ENCODE results near the gene CLEC2D. TPM values are rescaled to one million over a fixed set of nuclear protein-coding genes. Genes with fewer than 3 reads are reported as not detected.
"Not testable (repeated sequence)": the region's sequence is repeated elsewhere in the genome, so short reads cannot be mapped to it uniquely, and the experiment has no call there.

CLEC2D gene
- total RNA-seq, 6 donors from 2014 or later = 7.0 to 34.8 (median 12.2) TPM

DNA sequence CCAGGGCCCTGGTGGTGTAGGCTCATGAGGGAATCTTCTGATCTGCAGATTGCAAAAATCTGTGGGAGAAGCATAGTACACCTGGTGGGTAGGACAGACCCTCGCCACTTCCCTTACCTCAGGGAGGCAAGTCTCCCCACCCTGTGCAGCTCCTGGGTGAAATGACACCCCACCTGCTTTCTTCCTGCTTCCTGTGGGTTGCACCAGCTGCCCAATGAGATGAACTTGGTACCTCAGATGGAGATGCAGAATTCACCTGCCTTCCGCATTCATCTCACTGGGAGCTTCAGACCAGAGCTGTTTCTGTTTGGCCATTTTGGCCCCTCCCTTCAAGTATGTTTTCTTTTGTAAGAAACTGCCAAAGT is 4.7 kb downstream of the CLEC2D start:
- TF ChIP-seq, protein P1, sequence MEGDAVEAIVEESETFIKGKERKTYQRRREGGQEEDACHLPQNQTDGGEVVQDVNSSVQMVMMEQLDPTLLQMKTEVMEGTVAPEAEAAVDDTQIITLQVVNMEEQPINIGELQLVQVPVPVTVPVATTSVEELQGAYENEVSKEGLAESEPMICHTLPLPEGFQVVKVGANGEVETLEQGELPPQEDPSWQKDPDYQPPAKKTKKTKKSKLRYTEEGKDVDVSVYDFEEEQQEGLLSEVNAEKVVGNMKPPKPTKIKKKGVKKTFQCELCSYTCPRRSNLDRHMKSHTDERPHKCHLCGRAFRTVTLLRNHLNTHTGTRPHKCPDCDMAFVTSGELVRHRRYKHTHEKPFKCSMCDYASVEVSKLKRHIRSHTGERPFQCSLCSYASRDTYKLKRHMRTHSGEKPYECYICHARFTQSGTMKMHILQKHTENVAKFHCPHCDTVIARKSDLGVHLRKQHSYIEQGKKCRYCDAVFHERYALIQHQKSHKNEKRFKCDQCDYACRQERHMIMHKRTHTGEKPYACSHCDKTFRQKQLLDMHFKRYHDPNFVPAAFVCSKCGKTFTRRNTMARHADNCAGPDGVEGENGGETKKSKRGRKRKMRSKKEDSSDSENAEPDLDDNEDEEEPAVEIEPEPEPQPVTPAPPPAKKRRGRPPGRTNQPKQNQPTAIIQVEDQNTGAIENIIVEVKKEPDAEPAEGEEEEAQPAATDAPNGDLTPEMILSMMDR (IDR thresholded peaks at IDR 0.05) = no peak
- TF ChIP-seq EP300 (IDR thresholded peaks at IDR 0.05) = no peak
- no peak for TF ChIP-seq POLR2AphosphoS5 (IDR thresholded peaks at IDR 0.05)
- peak in 1 of 4 donors; percentile 30 for TF ChIP-seq POLR2A (IDR thresholded peaks at IDR 0.05)
- H3K27ac ChIP-seq = peak overlapping the region in 2 of 4 donors; percentile 24 to 66
- DNase-seq = no peak
- WGBS, 2 donors = 87 to 92% methylated on average over 2 of the region's 2 CpGs
- H3K4me3 ChIP-seq = no peak overlapping the region
- no peaks in the 10 kb centered on the region for H3K36me3 ChIP-seq
- H3K27me3 ChIP-seq = no peaks in the 10 kb centered on the region
- H3K4me1 ChIP-seq = peaks cover 0 to 19% (median 11%) of the 10 kb centered on the region in 4 donors
- no peaks in the 10 kb centered on the region for H3K9me3 ChIP-seq
- ATAC-seq (ENCODE audit: low FRiP score in 2 of 2) = no peak

DNA sequence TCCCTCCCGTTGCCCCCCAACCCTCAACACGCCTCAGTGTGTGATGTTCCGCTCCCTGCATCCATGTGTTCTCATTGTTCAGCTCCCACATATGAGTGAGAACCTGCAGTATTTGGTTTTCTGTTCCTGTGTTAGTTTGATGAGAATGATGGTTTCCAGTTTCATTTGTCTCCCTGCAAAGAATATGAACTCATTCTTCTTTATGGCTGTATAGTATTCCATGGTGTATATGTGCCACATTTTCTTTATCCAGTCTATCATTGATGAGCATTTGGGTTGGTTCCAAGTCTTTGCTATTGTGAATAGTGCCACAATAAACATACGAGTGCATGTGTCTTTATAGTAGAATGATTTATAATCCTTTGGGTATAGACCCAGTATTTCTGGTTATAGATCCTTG is 13.0 kb downstream of the CLEC2D start:
- WGBS, 2 donors = 94 to 96% methylated on average over 4 of the region's 4 CpGs
- ATAC-seq (ENCODE audit: low FRiP score in 2 of 2); H3K4me1 ChIP-seq: not testable (repeated sequence)

DNA sequence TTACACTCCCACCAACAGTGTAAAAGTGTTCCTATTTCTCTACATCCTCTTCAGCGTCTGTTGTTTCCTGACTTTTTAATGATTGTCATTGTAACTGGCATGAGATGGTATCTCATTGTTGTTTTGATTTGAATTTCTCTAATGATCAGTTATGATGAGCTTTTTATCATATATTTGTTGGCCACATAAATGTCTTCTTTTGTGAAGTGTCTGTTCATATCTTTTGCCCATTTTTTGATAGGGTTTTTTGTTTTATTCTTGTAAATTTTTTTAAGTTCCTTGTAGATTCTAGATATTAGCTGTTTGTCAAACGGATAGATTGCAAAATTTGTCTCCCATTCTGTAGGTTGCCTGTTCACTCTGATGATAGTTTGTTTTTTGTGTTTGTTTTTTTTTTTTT is 13.4 kb downstream of the CLEC2D start:
- not testable (repeated sequence) for H3K4me3 ChIP-seq; H3K27ac ChIP-seq; ATAC-seq (ENCODE audit: low FRiP score in 2 of 2); H3K9me3 ChIP-seq; H3K27me3 ChIP-seq; DNase-seq; H3K4me1 ChIP-seq
- 90 to 92% methylated on average over 2 of the region's 2 CpGs for WGBS, 2 donors
- H3K36me3 ChIP-seq = peaks cover 0 to 11% (median 3%) of the 10 kb centered on the region in 4 donors

More for the DNA sequence above, 13.0 kb downstream of the CLEC2D start:
- not testable (repeated sequence) for H3K4me3 ChIP-seq, DNase-seq, H3K36me3 ChIP-seq, H3K27ac ChIP-seq, H3K27me3 ChIP-seq, H3K9me3 ChIP-seq

DNA sequence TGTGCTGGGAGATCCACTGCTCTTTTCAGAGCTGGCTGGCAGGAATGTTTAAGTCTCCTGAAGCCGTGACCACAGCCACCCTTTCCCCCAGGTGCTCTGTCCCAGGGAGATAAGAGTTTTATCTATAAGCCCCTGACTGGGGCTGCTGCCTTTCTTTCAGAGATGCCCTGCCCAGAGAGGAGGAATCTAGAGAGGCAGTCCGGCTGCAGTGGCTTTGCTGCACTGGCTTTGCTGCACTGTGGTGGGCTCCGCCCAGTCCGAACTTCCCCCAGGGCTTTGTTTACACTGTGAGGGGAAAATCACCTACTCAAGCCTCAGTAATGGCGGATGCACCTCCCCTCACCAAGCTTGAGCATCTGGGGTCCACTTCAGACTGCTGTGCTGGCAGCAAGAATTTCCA is 15.9 kb downstream of the CLEC2D start:
- H3K9me3 ChIP-seq; H3K4me3 ChIP-seq; H3K27me3 ChIP-seq; H3K27ac ChIP-seq; H3K4me1 ChIP-seq; ATAC-seq (ENCODE audit: low FRiP score in 2 of 2): not testable (repeated sequence)
- 61 to 76% methylated on average over 3 to 5 of the region's 5 CpGs for WGBS, 2 donors
- peaks cover 5 to 30% (median 11%) of the 10 kb centered on the region in 4 donors for H3K36me3 ChIP-seq
- peak in 1 of 2 donors; percentile 18 for DNase-seq

DNA sequence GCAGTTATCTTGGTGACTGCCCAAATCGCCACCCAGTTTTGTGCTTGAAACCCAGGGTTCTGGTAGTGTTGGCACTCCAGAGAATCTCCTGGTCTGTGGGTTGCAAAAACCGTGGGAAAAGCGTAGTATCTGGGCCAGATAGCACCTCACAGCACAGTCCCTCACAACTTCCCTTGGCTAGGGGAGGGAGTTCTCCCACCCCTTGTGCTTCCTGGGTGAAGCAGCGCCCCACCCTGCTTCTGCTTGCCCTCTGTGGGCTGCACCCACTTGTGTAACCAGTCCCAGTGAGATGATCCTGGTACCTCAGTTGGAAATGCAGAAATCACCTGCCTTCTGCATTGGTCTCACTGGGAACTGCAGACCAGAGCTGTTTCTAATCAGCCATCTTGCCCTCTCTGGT is 16.4 kb downstream of the CLEC2D start:
- no peaks in the 10 kb centered on the region for H3K27me3 ChIP-seq
- H3K9me3 ChIP-seq = no peaks in the 10 kb centered on the region
- ATAC-seq (ENCODE audit: low FRiP score in 2 of 2) (no peak), DNase-seq (no peak)
- 72 to 89% methylated on average over 4 of the region's 4 CpGs for WGBS, 2 donors
- no peak for TF ChIP-seq EP300 (IDR thresholded peaks at IDR 0.05)
- TF ChIP-seq POLR2A (IDR thresholded peaks at IDR 0.05) = no peak
- TF ChIP-seq, protein P1 (IDR thresholded peaks at IDR 0.05) = no peak
- no peak for TF ChIP-seq POLR2AphosphoS5 (IDR thresholded peaks at IDR 0.05)
- H3K36me3 ChIP-seq = peaks cover 5 to 32% (median 11%) of the 10 kb centered on the region in 4 donors
- H3K27ac ChIP-seq = no peak overlapping the region
- peaks cover 0 to 9% (median 0%) of the 10 kb centered on the region in 4 donors for H3K4me1 ChIP-seq
- H3K4me3 ChIP-seq = no peak overlapping the region

DNA sequence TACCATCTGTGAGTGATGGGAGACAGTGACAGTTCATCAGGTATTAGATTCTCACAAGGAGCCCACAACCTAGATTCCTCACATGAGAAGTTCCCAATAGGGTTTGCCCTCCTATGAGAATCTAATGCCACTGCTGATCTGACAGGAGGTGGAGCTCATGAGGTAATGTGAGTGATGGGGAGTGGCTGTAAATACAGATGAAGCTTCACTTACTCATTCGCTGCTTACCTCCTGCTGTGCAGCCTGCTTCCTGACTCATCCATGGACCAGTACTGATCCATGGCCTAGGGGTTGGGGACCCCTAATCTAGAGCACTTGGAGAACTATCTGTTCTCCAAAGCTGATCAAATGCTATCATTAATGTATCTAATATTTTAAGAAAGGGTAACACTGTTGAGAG is 17.7 kb downstream of the CLEC2D start:
- TF ChIP-seq EP300 (IDR thresholded peaks at IDR 0.05) (no peak), POLR2AphosphoS5 (IDR thresholded peaks at IDR 0.05) (no peak), POLR2A (IDR thresholded peaks at IDR 0.05) (no peak)
- TF ChIP-seq, protein P1 (IDR thresholded peaks at IDR 0.05) = no peak
- H3K27me3 ChIP-seq = no peaks in the 10 kb centered on the region
- peaks cover 5 to 27% (median 11%) of the 10 kb centered on the region in 4 donors for H3K36me3 ChIP-seq
- H3K4me3 ChIP-seq = no peak overlapping the region
- no peaks in the 10 kb centered on the region for H3K9me3 ChIP-seq
- no peak overlapping the region for H3K27ac ChIP-seq
- DNase-seq (no peak), ATAC-seq (ENCODE audit: low FRiP score in 2 of 2) (no peak)
- WGBS, 2 donors = 90 to 100% methylated on average over 1 of the region's 1 CpG
- H3K4me1 ChIP-seq = peaks cover 0 to 9% (median 0%) of the 10 kb centered on the region in 4 donors
